Renal cortical epithelial cell (primary cell): ENCODE results near the gene PCARE. TPM values are rescaled to one million over a fixed set of nuclear protein-coding genes. Genes with fewer than 3 reads are reported as not detected.

ENCODE experiments used
- DNase-seq: peaks from one replicate; pipeline ENCODE4 v3.0.0-alpha.2; 2011; ENCODE audit warnings: low read depth
- total RNA-seq: library from RNA; depleted of rRNA; stranded (reverse); fragments of >200 nt; gene quantifications from 2 replicates; pipeline ENCODE4 v1.2.3, GENCODE V29; 2014

PCARE gene
- total RNA-seq, 1 donor from 2014 or later = not detected

DNA sequence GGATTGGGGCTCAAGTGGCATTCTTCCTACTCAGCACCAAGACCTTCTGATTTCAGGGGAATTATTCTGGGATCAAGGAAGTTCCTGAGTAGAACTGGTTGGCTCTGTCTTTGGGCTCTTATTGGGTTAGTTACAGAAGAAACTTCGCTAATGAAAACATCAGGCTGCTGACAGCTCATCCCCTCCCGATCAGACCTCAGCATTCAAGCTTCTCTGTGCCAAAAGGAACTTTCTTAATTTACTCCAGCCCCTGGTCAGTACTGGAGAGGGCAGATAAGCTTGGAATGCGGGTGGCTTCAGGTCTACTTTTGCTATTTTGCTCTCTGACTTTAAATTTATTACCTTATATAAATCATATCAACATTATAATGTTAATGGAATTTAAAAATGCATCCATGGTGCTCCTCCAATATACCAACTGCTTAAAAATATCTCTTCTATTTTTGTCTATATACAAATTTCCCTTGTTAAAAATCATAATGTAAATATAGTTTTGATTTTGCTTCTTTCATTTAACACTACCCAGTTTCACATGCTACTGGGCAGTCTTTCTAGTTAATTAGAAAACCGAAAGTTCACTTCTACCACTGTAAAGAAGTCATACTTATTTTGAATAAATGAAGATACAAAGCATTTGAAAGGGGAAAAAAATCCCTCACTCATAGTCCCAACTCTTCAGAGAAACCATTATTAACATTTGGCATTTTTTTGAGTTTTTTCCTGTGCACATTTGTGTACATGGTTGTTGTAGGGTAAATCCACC lies 34.4 kb downstream of the PCARE start:
- no peak for DNase-seq

DNA sequence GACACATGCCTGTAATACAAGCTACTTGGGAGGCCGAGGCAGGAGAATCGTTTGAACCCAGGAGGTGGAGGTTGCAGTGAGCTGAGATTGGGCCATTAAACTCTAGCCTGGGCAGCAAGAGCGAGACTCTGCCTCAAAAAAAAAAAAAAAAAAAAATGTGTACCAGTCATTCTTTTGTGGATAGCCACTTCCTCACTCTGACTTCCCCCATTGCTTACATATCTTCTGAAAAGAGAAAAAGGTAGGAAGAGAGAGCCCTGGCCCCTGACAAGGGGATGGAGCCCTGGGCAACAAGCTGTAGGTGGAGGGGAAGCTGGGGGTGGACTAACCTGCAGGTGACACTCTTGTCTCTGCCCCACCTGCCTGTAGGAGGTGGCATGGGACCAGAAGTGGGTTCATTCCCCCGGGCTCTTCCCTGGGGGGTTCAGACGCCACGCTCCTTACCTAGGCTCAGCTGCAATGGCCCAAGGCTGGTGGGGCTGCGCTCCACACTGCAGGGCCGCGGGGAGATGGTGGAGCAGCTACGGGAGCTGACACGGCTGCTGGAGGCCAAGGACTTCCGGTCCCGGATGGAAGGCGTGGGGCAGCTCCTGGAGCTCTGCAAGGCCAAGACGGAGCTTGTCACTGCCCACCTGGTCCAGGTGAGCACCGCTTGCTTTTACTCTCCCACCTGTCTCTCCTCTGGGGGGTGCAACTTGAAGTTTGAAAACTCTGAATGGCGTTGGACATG lies 39.1 kb downstream of the PCARE start:
- no peak for DNase-seq

DNA sequence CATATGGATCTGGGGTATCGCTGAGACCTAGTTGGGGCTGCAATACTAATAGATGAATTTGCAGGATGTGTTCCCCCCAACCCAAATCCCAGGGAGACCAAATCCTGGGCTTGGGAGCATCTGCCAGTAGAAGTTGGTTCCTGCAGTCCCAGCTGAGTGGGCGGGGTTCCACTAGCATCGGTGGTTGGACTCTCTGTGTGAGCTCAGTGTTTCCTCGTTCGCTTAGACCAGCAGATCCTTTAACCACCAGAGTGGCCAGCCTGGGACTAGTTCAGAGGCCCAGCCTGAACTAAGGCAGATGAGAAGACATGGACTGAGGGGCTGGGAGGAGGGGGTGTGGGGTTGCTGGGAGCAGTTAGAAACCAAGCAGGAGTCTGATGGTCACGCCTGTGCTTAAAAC lies 40.7 kb downstream of the PCARE start:
- DNase-seq = no peak

DNA sequence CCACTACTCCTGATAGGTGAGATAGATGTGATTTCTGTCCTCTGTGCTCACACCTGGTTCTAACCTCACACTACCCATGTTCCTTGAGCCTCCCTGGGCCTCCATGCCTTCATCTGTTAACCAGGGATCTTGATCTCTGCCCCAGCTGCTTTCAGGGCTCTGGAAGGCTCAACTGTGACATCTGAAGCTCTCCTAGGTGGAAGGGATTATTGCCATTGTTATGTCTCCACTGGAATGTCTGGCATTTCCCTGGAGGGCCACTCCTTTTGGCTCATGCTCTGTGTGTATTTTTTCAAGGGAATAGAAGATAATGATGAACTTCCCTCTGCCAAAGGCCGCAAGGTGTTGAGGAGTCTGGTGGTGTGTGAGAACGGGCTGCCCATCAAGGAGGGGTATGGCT lies 41.2 kb downstream of the PCARE start:
- peak; percentile 63 for DNase-seq

DNA sequence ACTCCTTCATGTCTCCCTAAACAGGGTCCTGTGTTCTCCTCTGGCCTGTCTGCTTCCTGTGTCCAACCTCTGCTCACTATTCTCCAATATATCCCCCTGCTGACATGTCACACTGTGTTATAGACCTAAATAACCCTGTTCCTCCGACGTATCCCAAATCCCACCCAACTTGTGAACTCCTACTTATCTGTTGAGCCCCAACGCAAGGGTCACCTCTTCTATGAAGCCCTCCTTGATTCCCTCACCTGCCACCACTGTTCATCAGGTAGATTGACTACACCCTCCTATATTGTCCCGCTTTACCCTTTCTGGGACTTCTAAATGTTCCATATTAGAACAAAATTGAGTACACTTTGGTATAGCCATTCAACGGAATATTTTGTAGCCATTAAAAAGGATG lies 42.1 kb downstream of the PCARE start:
- no peak for DNase-seq

DNA sequence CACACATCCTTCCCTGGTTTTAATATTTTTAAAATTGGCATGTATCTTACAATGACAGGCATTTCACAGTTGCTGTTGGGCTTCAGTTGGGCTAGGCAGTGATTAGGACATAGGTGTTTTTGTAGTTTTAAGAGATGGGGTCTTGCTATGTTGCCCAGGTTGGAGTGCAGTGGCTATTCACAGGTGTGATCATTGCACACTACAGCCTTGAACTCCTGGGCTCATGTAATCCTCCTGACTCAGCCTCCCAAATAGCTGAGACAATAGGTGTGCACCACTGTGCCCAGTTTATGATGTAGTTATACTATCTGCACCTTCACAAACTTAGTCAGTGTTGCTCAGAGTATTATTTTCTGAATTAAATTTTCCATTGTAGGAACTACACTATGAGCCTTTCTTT lies 43.3 kb downstream of the PCARE start:
- DNase-seq = no peak

DNA sequence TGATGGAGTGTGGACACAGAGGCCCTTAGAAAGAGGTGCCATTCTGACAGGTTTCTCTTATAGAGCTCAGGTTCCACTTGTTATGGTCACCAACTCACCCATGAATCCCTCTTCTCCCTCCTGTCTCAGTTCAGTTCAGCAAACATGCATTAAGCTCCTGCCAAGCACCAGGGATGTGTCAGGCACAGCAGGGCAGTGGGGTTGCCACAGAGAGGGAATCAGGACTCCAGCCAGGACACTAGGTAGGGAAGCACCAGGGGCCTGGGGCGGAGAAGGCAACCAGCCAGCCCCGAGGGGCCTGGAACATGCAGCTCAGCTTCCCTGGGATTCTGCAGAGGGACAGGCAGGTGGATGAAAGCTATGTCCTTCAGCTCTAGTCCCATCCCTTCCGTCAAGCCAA lies 48.6 kb downstream of the PCARE start:
- DNase-seq = no peak

DNA sequence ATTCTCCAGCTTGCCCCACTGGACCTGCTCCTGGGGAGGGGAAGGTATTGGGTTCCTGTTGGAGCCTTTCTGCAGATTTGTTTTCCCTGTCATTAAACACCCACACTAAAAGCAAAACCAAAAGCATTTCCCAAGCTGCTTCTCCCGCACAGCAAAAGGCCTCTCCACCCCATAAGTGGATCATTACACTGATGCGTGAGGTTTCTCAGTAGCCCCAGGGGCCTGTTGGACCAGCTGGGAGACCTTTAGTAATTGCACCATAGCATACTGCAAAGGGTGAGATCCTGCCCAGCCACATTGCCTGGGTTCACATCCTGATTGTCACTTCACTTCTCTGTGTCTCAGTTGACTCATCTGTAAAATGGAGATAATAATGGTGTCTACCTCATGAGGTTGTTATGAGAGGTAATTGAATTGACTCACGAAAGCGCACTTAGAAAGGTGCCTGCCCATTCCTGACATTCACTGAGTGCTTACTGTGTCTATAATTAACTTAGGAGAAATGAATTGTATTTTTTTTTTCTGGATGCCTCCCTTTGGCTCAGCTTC lies 49.4 kb downstream of the PCARE start:
- DNase-seq = peak; percentile 33

DNA sequence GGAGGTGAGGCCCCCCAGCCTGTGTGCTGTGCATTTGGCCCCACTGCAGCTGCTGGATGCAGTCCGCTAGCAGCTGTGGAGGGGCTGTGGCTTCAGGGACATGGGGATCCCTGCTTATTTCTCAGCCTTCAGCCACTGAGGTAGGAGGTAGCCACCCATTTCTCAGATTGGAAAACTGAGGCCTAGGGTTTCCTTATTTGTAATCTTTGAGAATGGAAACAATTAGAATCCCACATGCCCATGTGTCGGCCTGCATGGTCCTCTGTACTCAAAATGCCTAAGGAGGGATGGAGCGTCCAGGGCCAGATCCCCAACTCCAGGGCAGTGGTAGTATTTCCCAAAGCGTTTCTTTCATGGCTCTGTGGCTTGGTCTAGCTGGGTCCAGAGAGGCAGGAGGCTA lies 51.1 kb downstream of the PCARE start:
- DNase-seq = no peak

DNA sequence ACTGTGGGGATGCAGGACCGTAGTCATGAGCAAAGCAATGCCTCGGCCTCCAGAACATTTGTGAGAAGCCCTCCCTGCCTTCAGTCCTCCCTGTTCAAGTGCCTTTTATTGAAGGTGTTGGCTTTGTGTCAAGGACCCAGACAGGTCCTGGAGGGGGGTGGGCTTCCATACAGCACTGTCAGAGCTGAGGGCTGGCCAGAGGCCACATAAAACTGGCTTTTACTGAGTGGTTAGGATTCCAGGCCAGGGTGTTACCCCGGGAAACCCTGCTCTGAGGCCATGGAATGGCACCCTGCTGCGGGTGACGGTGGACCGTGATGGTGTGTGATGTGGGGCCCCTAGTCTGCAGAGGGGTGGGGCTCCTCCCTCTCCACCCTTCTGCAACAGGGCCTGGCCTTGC lies 51.6 kb downstream of the PCARE start:
- DNase-seq = no peak

DNA sequence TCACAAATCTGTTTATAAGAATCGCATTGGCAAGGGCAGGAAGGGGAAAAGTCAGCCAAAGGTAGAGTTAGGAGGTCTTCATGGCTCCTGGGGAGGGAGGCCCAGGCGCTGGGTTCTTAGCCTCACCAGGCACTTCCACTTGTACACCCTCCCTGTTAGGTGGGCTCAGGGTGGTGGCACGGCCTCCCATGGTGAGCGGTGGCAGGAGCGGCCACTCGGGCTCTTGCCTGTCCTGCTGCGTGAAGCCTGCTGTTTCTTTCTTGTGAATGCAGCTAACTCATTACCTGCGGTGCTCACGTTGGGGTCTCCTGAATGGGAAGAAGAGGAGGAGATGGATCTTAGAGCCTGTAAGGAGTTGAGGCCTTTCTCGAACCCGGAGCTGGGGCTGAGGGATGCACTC lies 52.4 kb downstream of the PCARE start:
- no peak for DNase-seq

DNA sequence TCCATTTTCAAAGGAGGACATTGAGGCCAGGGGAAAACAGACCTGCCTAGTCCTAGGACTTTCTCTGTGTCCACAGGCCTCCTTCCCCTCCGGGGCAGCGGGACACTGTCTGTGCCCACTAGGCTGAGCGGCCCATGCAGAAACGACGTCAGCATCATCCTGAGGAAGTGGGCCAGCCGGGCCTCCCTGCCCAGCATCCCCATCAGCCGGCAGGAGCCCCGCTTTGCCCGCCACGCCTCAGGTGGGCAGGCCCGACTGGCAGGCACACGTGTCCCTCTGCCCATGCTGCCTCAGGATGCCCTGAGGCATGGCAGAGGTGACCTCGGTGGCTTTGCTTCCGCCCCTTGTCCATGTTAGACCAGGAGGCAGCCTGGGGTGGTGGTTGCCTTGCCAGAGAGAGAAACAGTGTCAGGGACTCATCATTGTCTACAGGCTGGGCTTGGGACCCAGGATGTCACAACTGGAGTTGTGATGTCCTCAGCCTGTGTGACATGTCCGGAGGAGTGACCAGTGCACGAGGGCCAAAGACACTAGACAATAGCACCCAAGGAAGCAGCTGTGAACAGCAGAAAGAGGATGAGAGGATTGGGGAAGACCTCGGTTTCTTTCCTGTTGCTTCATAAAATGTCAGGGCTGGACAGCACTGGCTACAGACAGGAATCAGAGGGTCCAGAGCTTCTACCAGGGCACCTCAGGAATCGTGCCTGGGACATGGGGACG lies 56.4 kb downstream of the PCARE start:
- DNase-seq = no peak

DNA sequence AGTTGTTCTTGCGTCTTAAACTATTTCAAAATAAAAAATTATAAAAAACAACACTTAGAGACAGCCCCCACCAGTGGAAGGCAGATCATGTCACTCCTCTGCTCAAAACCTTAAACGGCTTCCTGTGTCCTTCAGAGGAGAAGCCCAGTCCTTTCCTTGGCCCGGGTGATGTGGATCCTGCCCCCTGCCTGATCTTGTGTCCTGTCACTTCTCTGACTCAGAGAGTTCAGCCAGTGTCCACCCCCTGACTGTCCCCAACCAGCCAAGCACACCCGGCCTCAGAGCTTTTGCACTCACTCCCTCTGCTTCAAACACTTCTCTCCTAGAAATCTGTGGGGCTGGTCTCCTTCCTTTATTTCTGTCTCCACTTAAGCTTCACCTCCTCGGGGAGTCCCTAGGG lies 57.8 kb downstream of the PCARE start:
- DNase-seq = no peak

DNA sequence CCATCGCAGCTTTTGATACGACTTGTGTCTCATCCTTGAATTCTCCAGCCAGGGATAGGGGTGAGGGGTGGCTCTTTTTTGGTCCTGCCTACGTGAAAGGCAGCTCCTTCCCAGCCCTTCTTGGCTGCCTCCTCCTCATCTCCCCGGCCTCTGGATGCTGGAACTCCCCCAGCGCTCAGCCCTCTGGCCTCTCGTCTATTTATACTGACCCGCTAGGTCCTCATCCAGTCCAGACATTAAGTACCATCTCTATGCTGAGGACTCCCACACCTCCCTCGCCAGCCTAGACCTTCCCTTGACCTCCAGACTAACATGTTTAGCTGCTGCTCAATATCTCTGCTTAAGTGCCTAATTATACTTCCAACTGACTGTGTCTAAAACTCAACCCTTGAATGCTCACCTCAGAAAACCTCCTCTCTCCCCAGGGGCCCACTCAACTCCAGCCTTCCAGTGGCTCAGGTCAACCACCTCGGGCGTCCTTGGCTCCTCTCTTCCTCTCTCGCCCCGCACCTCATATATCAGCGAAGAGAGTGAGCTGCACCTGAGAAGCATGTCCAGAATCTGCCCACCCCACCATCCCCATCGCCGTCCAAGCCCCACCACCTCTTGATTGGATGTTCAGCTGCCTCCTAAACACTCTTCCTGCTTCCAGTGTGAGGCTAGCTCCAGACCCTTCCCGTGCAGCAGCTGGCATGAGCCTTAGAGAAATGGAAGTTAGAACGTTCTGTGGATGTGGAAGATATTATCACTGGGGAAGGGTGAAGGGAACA lies 58.4 kb downstream of the PCARE start:
- no peak for DNase-seq

DNA sequence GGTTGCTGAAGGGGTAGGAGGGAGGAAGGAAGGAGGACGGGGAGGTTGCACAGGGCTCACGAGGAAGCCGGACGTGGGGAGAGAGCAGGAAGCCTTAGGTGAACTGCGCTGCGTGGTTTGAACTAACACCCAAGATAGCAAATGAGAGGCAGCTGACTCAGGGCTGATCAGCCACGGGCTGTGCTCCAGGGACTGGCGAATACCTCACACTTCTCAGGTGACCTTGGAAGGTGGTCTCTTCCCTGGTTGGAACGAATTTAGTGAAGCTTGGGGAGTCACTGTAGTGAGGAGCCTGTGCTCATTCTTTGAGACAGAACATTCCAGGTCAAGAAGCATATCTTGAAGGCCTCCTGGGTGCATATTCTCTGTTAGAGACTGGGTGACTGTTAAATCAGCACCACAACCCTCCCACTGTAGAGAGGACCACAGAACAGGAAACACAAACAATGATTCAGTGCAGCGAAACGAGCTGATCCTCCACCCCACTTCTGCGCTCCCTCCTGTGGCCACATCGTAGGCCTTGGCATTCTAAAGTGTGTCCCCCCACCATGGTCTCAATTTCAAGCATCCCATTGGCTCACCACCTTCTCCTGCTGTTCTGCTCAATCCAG lies 59.4 kb downstream of the PCARE start:
- no peak for DNase-seq

DNA sequence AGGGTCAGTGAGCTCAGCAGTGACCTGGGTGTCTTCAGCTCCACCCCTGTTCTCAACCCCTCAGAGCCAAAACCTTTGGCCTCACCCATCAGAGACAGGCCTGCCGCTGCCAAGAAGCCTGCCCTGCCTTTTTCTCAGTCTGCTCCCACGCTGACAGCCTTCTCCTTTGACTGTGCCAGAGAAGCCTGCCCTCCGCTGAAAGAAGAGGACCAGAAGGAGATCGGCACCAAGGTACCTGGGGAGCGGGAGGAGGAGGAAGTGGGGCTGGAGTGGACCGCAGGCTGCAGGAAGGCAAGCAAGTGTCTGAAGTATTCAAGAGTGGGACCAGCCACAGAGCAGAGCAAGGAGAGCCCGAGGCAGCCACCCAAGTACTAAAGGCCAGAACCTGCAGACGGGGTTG lies 60.0 kb downstream of the PCARE start:
- DNase-seq = no peak

DNA sequence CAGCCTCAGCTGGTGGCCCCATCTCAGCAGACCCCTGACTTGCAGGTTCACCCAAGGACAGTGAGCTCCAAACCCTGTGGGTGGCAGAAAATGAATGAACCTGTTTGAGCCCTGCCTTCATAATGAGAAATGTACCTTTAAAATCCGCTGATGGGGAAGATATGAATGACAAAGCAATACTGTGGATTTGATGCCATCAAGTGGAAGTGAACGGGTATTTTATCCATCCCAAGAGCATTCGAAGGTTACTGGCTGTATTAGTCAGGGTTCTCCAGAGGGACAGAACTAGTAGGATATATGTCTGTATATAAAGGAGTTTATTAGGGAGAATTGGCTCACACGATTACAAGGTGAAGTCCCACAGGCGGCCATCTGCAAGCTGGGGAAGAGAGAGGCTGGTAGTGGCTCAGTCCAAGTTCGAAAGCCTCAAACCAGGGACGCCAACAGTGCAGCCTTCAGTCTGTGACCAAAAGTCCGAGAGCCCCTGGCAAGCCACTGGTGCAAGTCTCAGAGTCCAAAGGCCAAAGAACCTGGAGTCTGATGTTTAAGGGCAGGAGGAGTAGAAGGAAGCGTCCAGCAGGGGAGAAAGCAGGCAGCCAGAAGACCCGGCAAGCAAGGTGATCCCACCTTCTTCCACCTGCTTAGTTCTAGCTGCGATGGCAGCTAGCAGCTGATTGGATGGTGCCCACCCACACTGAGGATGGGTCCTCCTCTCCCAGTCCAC lies 61.1 kb downstream of the PCARE start:
- no peak for DNase-seq

DNA sequence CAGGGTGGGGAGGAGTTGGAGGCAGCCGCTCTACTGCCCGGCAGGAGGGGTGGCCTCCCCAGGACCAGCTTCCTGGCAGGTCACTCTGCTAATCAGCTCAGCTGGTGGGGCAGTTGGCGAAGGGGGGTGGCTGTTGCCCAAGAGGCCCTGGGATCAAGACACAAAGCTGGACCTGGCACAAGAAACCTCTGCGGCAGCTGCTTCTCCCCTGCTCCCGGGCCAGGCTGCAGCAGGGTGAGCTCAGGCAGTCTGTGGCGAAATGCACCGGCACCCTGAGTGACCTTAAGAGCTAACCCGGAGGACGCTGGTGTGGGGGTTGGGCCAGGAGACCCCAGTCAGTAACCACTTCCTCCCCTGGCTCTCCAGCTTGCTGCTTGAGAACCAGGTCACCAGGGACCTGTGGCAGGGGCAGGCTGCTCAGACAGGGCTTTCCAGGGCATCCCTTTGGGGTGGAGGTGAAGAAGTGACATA lies 62.1 kb downstream of the PCARE start:
- no peak for DNase-seq
